Ishikawa (cell line): Measurements from ENCODE around the gene URI1.

ENCODE experiments used
- CEBPB ChIP-seq: IDR thresholded peaks from 2 replicates; pipeline ENCODE4 v1.6.1; 2012
- CREB1 ChIP-seq: IDR thresholded peaks from 2 replicates; pipeline ENCODE4 v1.6.1; 2012; ENCODE audit warnings: low read depth
- EGR1 ChIP-seq: IDR thresholded peaks from 2 replicates; pipeline ENCODE4 v1.6.1; 2012
- EP300 ChIP-seq: IDR thresholded peaks from 2 replicates; pipeline ENCODE4 v1.6.1; 2012; ENCODE audit warnings: borderline replicate concordance
- FOXM1 ChIP-seq: IDR thresholded peaks from 2 replicates; pipeline ENCODE4 v1.6.1; 2012; ENCODE audit warnings: low read depth, borderline replicate concordance
- NFIC ChIP-seq: IDR thresholded peaks from 2 replicates; pipeline ENCODE4 v1.6.1; 2012
- RAD21 ChIP-seq: IDR thresholded peaks from 2 replicates; pipeline ENCODE4 v1.6.1; 2012; ENCODE audit warnings: low read depth
- REST ChIP-seq: IDR thresholded peaks from 2 replicates; pipeline ENCODE4 v1.6.1; 2012; ENCODE audit warnings: low read depth, mild to moderate bottlenecking
- TAF1 ChIP-seq: IDR thresholded peaks from 2 replicates; pipeline ENCODE4 v1.6.1; 2012; ENCODE audit warnings: low read depth, mild to moderate bottlenecking
- TCF12 ChIP-seq: IDR thresholded peaks from 2 replicates; pipeline ENCODE4 v1.6.1; 2012; ENCODE audit warnings: low read depth
- TEAD4 ChIP-seq: IDR thresholded peaks from 2 replicates; pipeline ENCODE4 v1.6.1; 2012
- USF1 ChIP-seq: IDR thresholded peaks from 2 replicates; pipeline ENCODE4 v1.6.1; 2012
- YY1 ChIP-seq: IDR thresholded peaks from 2 replicates; pipeline ENCODE4 v1.6.1; 2012; ENCODE audit warnings: low read depth
- ZBTB7A ChIP-seq: IDR thresholded peaks from 2 replicates; pipeline ENCODE4 v1.6.1; 2012; ENCODE audit warnings: low read depth
- TF ChIP-seq, protein P1 (sequence below): IDR thresholded peaks from 2 replicates; pipeline ENCODE4 v1.6.1; 2012

URI1 gene

GRCh38 chr19:30049226-30049625 lies 107.2 kb downstream of the URI1 start:
- TF ChIP-seq ZBTB7A: no peak
- TF ChIP-seq USF1: no peak
- no peak for TF ChIP-seq NFIC
- no peak for TF ChIP-seq EP300
- no peak for TF ChIP-seq CREB1
- no peak for TF ChIP-seq CEBPB
- TF ChIP-seq TCF12: no peak
- no peak for TF ChIP-seq TEAD4
- no peak for TF ChIP-seq TAF1
- no peak for TF ChIP-seq RAD21
- no peak for TF ChIP-seq FOXM1
- no peak for TF ChIP-seq EGR1
- TF ChIP-seq, protein P1, sequence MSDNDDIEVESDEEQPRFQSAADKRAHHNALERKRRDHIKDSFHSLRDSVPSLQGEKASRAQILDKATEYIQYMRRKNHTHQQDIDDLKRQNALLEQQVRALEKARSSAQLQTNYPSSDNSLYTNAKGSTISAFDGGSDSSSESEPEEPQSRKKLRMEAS: no peak
- TF ChIP-seq YY1: no peak
- no peak for TF ChIP-seq REST

DNA sequence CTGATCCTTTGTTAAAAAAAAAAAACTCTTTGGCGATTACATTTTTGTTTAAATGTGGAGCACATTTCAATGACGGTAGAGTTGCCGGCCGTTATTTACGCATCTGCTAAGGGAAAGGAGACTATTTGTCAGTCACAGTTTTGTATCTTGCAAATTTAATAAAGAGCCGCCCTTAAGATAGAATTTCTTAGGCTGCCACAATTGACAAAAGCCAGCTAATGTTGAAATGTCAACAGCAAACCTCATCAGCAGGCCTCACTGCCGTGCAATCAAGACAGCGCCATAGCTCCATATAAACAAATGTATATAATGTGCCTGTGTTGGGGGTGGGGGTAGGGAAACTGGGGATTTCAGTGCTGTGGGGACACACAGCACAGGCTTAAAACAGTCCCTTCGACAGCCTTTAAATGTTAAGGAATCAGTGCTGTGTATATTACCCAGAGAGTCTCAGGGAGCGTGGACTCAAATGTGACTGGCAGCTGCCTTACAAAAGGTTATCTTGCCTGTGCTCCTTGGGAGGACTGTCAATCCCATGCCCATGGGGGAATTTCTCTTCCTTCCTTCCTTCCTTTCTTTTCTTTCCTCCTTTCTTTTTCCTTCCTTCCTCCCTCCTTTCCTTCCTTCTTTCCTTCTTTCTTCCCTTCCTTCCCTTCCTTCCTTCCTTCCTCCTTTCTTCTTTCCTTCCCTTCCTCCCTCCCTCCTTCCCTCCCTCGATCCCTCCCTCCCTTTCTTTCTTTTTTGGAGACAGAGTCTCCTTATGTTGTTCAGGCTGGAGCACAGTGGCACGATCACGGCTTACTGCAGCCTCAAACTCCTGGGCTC lies 108.0 kb downstream of the URI1 start:
- TF ChIP-seq TAF1 (no peak), YY1 (no peak)

GRCh38 chr19:30052122-30053075 lies 110.4 kb downstream of the URI1 start:
- no peak for TF ChIP-seq TEAD4

DNA sequence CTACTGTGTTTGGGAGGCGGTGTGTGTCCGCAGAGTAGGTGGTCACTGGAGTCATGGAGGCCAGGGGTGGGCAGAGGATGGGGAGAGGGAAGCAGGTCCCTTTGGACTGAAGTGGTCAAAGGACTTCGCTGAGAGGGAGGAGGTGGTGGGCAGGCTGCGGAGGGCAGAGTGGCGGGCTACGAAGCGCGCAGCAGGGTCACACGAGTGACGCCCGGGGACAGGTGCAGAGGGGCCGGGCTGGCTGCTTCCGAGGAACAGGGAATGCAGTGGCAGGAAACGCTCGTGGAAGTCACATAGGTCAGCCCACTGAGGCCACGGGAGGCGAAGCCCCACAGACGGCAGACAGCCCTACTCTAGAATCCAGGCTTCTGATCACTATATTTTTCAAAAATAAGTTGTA lies 111.5 kb downstream of the URI1 start:
- TF ChIP-seq REST (no peak), USF1 (no peak), NFIC (no peak), CREB1 (no peak), ZBTB7A (no peak), TAF1 (no peak), TCF12 (no peak), TEAD4 (no peak), RAD21 (no peak), EGR1 (no peak), FOXM1 (no peak), YY1 (no peak), CEBPB (no peak)
- TF ChIP-seq, protein P1: no peak

GRCh38 chr19:30054210-30054609 lies 112.2 kb downstream of the URI1 start:
- no peak for TF ChIP-seq FOXM1
- TF ChIP-seq TCF12: no peak
- TF ChIP-seq, protein P1: no peak

- TF ChIP-seq CEBPB (no peak), REST (no peak), CREB1 (no peak), ZBTB7A (no peak), TEAD4 (no peak)
Measured at GRCh38 chr19:30056580-30056979, 114.5 kb downstream of the URI1 start.
